GM18870 (cell line): ENCODE data around the gene DMGDH.

Experiments used
- ATAC-seq: cut with Tn5 transposase; IDR thresholded peaks from one replicate; pipeline ENCODE4 v1.9.1; 2021; ENCODE audit warnings: moderate library complexity; ENCODE audit not compliant: unreplicated experiment

DMGDH gene

DNA sequence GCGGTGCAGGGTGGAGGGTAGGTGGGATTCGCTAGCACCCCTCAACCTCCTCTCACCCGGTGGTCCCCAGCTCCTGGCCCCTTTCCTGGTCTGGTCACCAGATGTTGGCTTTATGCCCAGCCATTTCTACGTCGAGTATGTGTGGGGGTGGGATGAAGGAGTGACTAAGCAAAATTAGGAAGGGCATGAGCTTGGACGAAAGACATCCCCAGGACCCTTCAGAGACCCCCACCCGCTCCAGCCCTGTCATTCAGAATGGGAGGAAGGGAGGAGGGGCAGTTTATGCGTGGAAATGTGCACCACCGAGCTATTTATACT, 835 bp upstream of the DMGDH start:
- no peak for ATAC-seq

DNA sequence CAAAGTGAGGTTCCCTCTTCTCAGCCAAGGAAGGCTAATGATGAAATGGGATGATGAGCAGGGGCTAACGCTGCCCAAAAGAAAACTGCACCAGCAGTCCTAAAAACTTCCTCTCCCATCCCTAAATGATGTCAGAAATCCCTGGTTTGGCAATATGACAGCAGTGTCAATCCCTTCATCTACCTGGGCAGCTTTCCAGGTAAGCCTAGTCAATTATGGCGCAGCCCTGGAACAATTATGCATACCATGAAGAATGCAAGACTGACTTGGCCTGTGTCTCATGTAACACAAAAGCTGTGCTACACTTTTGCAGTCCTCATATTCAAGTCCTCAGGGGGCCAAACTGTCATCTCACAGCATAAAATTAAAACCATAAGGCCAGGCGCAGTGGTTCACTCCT, 7.0 kb downstream of the DMGDH start:
- no peak for ATAC-seq

GRCh38 chr5:79059674-79060073, 9.8 kb downstream of the DMGDH start:
- ATAC-seq = no peak

GRCh38 chr5:79056847-79057246, 12.6 kb downstream of the DMGDH start:
- ATAC-seq = no peak

DNA sequence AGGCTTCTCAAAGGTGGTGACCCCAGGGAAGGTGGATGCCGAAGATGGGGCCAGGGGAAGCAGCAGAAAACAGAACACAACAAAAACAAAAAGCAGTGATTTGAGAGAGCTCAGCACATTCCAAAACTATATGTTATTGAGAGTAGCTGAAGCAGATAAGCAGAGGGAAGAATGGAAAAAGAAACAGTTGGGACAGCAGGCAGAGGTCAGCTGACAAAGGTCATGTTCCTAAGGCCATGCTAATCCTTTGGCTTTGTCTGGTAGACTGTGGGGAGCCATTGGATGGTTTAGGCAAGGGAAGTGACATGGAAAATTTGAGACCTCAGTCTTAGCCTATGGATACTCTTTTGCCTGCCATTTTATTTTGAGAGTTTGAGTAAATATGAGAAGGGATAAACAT, 14.5 kb downstream of the DMGDH start:
- no peak for ATAC-seq

DNA sequence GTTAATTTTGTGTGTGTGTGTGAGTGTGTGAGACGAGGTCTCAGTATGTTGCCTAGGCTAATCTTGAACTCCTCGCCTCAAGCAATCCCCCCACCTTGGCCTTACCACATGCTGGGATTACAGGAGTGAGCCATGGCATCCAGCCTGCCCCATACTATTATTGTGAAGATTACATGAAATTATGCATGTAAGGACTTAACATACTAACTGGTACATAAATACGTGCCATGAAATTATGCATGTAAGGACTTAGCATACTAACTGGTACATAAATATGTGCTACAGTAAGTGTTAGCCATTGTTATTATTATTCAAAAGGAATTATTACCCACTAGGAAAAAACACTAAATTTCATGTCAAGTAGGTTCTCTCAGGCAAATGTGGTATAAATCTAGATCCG, 16.2 kb downstream of the DMGDH start:
- no peak for ATAC-seq

- no peak for ATAC-seq
These were observed 19.0 kb downstream of the DMGDH start for GRCh38 chr5:79050498-79050897.

DNA sequence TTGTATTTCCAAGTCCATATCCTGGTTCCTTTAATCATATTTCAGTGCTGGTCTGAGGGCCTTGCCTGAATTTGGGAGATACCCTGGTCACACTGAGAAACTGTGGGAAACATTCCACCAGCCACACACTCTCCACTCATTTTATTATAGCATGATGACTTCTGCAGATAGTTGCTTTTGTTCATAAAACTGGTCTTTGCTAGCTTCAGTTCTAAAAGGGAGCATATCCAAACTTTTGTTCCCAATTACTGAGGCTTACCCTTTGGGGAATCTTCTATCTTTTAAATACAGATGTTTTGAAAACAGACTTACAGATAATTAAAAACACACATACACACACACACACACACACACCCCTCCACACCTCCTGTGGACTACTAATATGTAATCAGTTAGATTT, 21.0 kb downstream of the DMGDH start:
- ATAC-seq = no peak

- no peak for ATAC-seq
These were observed 22.3 kb downstream of the DMGDH start for GRCh38 chr5:79047199-79047598.

GRCh38 chr5:79042188-79042587, 27.3 kb downstream of the DMGDH start:
- ATAC-seq = no peak

DNA sequence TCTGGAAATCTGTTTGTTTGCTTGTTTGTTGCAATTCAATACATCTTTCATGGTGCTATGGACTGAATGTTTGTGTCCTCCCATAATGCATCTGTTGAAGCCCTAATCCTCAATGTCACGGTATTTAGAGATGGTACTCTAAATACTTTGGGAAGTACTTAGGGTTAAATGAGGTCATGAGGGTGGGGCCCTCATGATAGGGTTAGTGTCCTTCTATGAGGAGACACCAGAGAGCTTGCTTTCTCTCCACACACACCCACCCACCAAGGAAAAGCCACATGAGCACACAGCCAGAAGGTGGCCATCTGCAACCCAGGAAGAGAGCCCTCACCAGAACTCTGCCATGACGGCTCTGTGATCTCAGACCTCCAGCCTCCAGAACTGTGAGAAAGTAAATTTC, 32.7 kb downstream of the DMGDH start:
- no peak for ATAC-seq

DNA sequence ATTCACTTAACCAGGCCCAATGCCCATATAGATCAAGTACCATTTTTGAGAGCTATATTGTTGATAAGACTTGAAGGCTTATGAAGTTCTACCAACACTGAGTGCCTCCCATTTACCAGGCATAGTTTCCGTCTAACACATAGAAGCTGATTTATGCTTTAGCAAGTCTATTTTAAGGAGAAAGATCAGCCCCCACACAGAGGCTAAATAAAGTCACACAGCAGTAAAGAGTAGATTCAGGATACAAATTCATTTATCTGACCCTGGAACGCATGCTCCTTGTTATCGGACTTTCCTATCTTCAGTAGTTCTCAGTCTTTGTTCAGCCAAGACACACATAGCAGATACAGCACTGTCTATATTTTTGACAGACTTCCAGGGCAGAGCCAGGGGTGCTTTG, 34.2 kb downstream of the DMGDH start:
- ATAC-seq = no peak

- ATAC-seq = no peak
These were observed 36.7 kb downstream of the DMGDH start for GRCh38 chr5:79032782-79033181.

DNA sequence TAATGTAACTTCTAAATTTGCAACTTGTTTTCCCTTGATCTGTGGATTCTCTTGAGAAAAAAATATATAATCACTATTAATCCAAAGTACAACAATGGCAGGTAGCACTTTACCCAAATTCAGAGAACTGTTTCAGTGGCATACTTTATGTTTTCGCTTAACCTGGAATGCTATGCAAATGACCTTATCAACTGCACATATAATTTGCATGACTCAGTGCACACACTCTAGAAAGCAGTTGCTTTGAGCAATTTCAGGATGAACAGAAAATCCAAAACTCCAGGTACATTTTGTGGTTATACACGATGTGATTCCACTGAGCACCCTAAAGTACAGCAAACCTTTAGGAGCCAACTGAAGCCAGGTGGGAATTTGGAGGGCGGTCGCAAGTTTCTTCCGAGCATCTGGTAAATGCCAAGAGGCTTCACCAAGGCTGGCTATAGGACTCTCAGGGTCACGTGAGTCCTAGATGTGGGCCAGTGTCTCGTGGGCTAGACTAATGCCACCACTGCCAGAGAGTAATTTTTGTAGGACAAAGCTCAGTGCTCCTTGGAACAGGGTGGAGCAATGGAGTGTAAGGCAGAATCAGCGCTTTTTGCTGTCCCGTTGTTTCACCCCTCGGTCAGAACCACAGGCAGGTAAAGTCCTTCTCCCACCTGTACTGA, 37.3 kb downstream of the DMGDH start:
- no peak for ATAC-seq

DNA sequence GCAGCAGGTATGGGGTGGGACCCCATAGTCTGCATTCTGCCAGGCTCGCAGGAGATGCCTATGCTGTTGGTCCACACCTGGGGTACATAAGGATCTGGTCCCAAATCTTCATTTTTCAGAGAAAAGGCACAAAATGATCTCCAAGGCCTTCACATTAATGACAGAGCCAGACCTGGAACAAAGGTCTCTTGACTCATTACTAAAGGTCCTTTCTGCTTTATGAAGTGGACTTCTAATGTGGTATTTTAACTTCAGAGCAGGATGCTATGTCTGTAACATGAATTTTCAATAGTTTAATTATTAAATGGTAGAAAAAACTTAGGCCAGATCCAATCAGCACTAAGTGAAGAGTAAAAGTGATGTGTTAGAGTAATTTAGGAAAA, 38.0 kb downstream of the DMGDH start:
- no peak for ATAC-seq

DNA sequence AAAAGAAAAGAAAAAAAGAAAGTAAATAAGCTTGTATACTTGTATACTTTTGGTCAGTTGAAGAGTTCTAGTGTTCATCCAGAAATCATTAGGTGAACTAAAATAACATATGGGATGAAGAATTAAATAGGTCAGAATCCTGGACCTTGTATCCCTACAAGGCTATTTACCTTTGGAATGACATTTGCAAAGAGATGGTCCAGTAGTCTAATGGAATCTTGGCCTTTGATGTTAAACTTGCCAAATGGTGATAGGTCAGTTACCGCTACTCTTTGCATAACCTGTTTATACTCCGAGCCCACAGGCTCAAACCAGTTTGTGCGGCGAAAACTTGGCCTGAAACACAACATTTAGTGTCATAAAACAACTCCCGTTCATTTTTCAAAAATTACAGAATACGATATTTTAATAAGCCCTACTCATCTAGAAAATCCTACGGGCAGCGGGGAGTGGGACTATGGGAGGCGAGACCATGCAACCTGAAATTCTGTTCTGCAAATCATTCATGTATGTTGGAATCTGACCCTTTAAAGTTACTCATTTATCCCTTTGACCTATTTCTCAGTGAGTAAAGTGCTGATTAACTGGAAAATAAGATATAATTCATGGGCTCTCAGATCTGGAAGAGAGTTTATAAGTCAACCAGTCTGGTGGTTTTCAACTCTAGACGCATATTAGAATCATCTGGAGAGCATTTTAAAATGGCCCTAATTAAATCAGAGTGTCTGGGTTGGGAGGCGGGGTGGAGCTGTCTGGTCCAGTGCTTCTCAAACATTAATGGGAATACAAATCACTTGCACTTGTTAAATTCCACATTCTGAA, 38.6 kb downstream of the DMGDH start:
- ATAC-seq = no peak

GRCh38 chr5:79025054-79025472, 44.4 kb downstream of the DMGDH start:
- ATAC-seq = no peak

- ATAC-seq = no peak
These were observed 45.5 kb downstream of the DMGDH start for GRCh38 chr5:79023947-79024346.

- ATAC-seq = no peak
These were observed 46.1 kb downstream of the DMGDH start for GRCh38 chr5:79023348-79023747.

DNA sequence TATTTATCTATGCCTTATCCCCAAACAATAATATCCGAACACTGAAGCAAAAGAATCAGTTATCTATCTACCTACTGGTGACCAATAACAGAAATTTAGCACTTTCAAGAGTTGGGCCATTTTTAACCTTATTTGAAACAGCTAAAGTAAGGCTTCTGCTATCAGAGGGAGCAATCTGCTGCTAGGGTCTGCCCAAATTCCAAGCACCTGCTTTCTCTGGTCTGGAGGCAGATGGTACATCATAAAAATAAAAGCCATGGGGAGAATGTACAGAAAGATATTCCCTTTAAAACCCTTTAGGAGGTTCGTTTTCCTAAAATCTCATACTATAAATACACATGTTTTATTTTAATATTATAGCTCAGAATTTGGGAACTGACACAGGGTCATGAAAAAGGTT, 46.7 kb downstream of the DMGDH start:
- no peak for ATAC-seq

- ATAC-seq = no peak
These were observed 47.7 kb downstream of the DMGDH start for GRCh38 chr5:79021753-79022152.

DNA sequence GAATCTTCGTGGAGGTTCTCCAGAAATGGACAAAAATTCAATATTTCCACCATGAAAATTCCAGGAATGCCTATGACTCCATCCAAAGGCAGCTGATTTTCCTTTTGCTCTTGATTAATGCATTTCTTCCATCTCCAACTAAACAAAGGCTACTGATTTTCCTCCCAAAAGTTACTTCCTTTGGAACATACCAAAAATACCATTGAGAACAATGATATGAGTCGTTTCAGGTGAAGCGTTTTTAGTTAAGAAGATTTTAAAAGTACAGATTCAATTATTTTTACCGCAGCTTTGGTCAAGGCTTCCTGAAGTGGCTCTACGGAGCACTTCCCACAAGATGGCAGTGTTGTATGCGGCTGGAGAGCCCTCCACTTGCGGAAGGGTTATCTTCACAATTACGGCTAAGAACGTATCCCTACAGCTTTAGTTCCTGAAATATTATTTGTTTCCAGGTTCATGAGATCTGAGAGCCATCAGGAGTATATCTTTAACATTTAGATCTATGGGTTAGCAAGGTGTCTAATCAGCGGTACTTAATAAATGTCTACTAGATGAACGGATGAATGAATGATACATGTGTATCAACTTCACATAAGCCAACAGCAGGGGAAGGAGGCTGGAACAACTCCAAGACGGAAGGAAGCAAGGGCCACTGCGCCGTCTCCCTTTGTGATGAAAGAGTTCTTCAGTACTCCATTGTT, 48.5 kb downstream of the DMGDH start:
- ATAC-seq = no peak
